HG03457 (cell line): Measurements from ENCODE around the gene CAMSAP3.

ENCODE experiments used
- ATAC-seq: cut with Tn5 transposase; IDR thresholded peaks from one replicate; pipeline ENCODE4 v1.9.1; 2021; ENCODE audit warnings: moderate number of reproducible peaks; ENCODE audit not compliant: unreplicated experiment

Gene CAMSAP3

GRCh38 chr19:7595466-7596133 lies at the start of gene CAMSAP3:
Gene CAMSAP3, plus strand, starts transcription at chr19:7595863. Its CDS starts 140 bp downstream, at chr19:7596003.
- ATAC-seq = no peak

- ATAC-seq = no peak
These were observed 49.8 kb upstream of the CAMSAP3 start for GRCh38 chr19:7545904-7546303.

- no peak for ATAC-seq
These were observed 48.5 kb upstream of the CAMSAP3 start for GRCh38 chr19:7547159-7547558.

- ATAC-seq = no peak
These were observed 46.1 kb upstream of the CAMSAP3 start for GRCh38 chr19:7549429-7550148.

GRCh38 chr19:7550169-7550770 lies 45.4 kb upstream of the CAMSAP3 start:
- ATAC-seq = no peak

GRCh38 chr19:7550987-7551761 lies 44.5 kb upstream of the CAMSAP3 start:
- no peak for ATAC-seq

GRCh38 chr19:7552781-7553180 lies 42.9 kb upstream of the CAMSAP3 start:
- ATAC-seq = no peak

- ATAC-seq = no peak
These were observed 41.1 kb upstream of the CAMSAP3 start for GRCh38 chr19:7554565-7554964.

GRCh38 chr19:7554990-7555864 lies 40.4 kb upstream of the CAMSAP3 start:
- ATAC-seq = no peak

- ATAC-seq = no peak
These were observed 38.9 kb upstream of the CAMSAP3 start for GRCh38 chr19:7556696-7557315.

GRCh38 chr19:7558667-7559066 lies 37.0 kb upstream of the CAMSAP3 start:
- no peak for ATAC-seq

GRCh38 chr19:7559102-7559501 lies 36.6 kb upstream of the CAMSAP3 start:
- ATAC-seq = no peak

GRCh38 chr19:7560255-7560654 lies 35.4 kb upstream of the CAMSAP3 start:
- ATAC-seq = no peak

- no peak for ATAC-seq
These were observed 34.3 kb upstream of the CAMSAP3 start for GRCh38 chr19:7561325-7561724.

- ATAC-seq = no peak
These were observed 32.8 kb upstream of the CAMSAP3 start for GRCh38 chr19:7562646-7563393.

- ATAC-seq = no peak
These were observed 30.8 kb upstream of the CAMSAP3 start for GRCh38 chr19:7564866-7565265.

- ATAC-seq = no peak
These were observed 30.3 kb upstream of the CAMSAP3 start for GRCh38 chr19:7565332-7565731.

- no peak for ATAC-seq
These were observed 24.9 kb upstream of the CAMSAP3 start for GRCh38 chr19:7570761-7571160.

GRCh38 chr19:7575434-7576040 lies 20.1 kb upstream of the CAMSAP3 start:
- ATAC-seq = no peak
